ENCODE measurements around the gene CCDC107. TPM values are rescaled to one million over a fixed set of nuclear protein-coding genes. Genes with fewer than 3 reads are reported as not detected.

Gene CCDC107
- total and polyA plus RNA-seq, 9 of the 15 experiments (the other 6 are each of a cell fraction or from before 2014, with no cell fraction given), result 0.35 to 11.3 (median 6.9) TPM; not detected in 1

DNA sequence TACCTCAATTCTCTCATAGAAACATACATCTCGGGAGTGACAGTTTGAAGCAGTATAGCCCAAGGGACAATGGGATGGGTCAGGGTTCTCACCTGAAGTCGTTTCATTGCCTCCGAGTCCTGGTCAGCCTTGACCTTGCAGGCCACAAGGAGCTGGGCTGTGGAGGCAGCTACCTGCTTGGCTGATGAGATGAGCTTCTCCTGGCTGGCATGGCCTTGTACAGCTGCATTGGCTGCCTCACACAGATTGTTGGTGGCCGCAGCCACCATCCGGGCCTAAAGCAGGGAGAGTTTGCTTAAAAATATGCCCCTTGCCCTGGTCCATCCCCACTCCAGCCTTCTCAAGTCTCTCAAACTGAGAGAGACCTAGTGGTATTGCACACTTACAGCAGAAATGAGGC, 40.1 kb downstream of the CCDC107 start:
- no TSS peak for BruUV-seq (replicated peaks)
- no peak for FAIRE-seq
- 89% methylated on average over 5 of the region's 5 CpGs for WGBS (ENCODE audit: insufficient coverage, low coverage, missing lambda C conversion rate)
- Histone ChIP-seq H3K79me2 (ENCODE audit: control insufficient read depth, insufficient read depth, low read length) (no peaks in the 10 kb centered on the region), H3K9ac (ENCODE audit: insufficient read depth in 1 of 2, low read depth in 2 of 2, low read length in 2 of 2) (no peak overlapping the region), H3K36me3 (ENCODE audit: control insufficient read depth, insufficient read depth, low read length) (peaks cover 74% of the 10 kb centered on the region), H3K9me3 (replicated peaks; ENCODE audit: control insufficient read depth, insufficient read depth, low read depth, low read length) (no peaks in the 10 kb centered on the region), H3K27ac (ENCODE audit: extremely low read depth, low read depth, low read length) (no peak overlapping the region), H4K20me1 (replicated peaks; ENCODE audit: control insufficient read depth, insufficient read depth, low read length) (no peaks in the 10 kb centered on the region), H3K4me2 (ENCODE audit: insufficient read depth, low read length) (no peak overlapping the region), H3K27me3 (ENCODE audit: control insufficient read depth in 2 of 2, insufficient read depth in 2 of 2, low read length in 2 of 2) (no peaks in the 10 kb centered on the region), H3K9me1 (ENCODE audit: control insufficient read depth, insufficient read depth, low read length) (no peaks in the 10 kb centered on the region), H3K4me1 (replicated peaks in 1 of 2; ENCODE audit: control insufficient read depth in 2 of 2, insufficient read depth in 2 of 2, low read length in 2 of 2) (no peaks in the 10 kb centered on the region; a peak in 2 of 5 replicates), H3K4me3 (no peak overlapping the region), H2AFZ (ENCODE audit: low read depth, low read length) (no peak overlapping the region)
- in situ Hi-C loops (cut with MboI), result no loop called here
- DNase-seq (ENCODE audit: extremely low read depth in 1 of 4, low spot score in 3 of 4), result no peak
- intact Hi-C loops (cut with micrococcal nuclease), result loop anchor here (5.0 kb wide), 1 partner anchor 41 kb away; the partner anchor contains the start of genes CCDC107 and RMRP
- POLR2A ChIA-PET, result no interaction called here
- no peak for TF ChIP-seq GABPA (tag; conservative IDR thresholded peaks at IDR 0.05; ENCODE audit: low read depth)
- no peak for TF ChIP-seq CHAMP1 (IDR thresholded peaks at IDR 0.05)
- no peak for TF ChIP-seq FOXJ3 (CRISPR knock-in tag; IDR thresholded peaks at IDR 0.05)
- no peak for TF ChIP-seq RNF2 (IDR thresholded peaks at IDR 0.05)
- TF ChIP-seq, protein P1, sequence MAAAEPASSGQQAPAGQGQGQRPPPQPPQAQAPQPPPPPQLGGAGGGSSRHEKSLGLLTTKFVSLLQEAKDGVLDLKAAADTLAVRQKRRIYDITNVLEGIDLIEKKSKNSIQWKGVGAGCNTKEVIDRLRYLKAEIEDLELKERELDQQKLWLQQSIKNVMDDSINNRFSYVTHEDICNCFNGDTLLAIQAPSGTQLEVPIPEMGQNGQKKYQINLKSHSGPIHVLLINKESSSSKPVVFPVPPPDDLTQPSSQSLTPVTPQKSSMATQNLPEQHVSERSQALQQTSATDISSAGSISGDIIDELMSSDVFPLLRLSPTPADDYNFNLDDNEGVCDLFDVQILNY (CRISPR knock-in tag; IDR thresholded peaks at IDR 0.05), result no peak
- no peak for TF ChIP-seq RFX1 (IDR thresholded peaks at IDR 0.05)
- no peak for TF ChIP-seq HNRNPL (IDR thresholded peaks at IDR 0.05; ENCODE audit: low read depth, low read length)
- no peak for TF ChIP-seq FOXM1 (IDR thresholded peaks at IDR 0.05; ENCODE audit: low read depth)
- no peak for TF ChIP-seq FOXM1 (CRISPR knock-in tag; IDR thresholded peaks at IDR 0.05; ENCODE audit: low read depth)
- TF ChIP-seq, protein P2, sequence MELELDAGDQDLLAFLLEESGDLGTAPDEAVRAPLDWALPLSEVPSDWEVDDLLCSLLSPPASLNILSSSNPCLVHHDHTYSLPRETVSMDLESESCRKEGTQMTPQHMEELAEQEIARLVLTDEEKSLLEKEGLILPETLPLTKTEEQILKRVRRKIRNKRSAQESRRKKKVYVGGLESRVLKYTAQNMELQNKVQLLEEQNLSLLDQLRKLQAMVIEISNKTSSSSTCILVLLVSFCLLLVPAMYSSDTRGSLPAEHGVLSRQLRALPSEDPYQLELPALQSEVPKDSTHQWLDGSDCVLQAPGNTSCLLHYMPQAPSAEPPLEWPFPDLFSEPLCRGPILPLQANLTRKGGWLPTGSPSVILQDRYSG (tag; conservative IDR thresholded peaks at IDR 0.05; ENCODE audit: low read depth), result no peak
- no peak for TF ChIP-seq RB1 (IDR thresholded peaks at IDR 0.05; ENCODE audit: low read depth)
- TF ChIP-seq PKNOX1 (IDR thresholded peaks at IDR 0.05), result no peak
- TF ChIP-seq, protein P3, sequence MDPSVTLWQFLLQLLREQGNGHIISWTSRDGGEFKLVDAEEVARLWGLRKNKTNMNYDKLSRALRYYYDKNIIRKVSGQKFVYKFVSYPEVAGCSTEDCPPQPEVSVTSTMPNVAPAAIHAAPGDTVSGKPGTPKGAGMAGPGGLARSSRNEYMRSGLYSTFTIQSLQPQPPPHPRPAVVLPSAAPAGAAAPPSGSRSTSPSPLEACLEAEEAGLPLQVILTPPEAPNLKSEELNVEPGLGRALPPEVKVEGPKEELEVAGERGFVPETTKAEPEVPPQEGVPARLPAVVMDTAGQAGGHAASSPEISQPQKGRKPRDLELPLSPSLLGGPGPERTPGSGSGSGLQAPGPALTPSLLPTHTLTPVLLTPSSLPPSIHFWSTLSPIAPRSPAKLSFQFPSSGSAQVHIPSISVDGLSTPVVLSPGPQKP (CRISPR knock-in tag; IDR thresholded peaks at IDR 0.05), result no peak
- CTCF ChIA-PET (ENCODE audit: low intra/inter-chr PET ratio), result no interaction called here
- ATAC-seq, result no peak

Data from K562 (cell line).